Measurements from ENCODE around the gene PRDM9.

PRDM9 gene

GRCh38 chr5:23507278-23507685, at the start of gene PRDM9:
PRDM9 (plus strand) TSS chr5:23507609; CDS start chr5:23509034, 1,425 bp downstream.
- no peak for TF ChIP-seq CTCF (IDR thresholded peaks at IDR 0.05; ENCODE audit: low read depth, low read length, missing control alignments)
- H3K4me3 ChIP-seq (ENCODE audit: low read depth, low read length) = no peak within 1 kb of the TSS
- no peak for DNase-seq (ENCODE audit: low read depth)

GRCh38 chr5:23457780-23458179, 49.6 kb upstream of the PRDM9 start:
- DNase-seq (ENCODE audit: low read depth) = no peak
- TF ChIP-seq CTCF (IDR thresholded peaks at IDR 0.05; ENCODE audit: low read depth, low read length, missing control alignments) = no peak
- no peak overlapping the region for H3K4me3 ChIP-seq (ENCODE audit: low read depth, low read length)

- no peak for TF ChIP-seq CTCF (IDR thresholded peaks at IDR 0.05; ENCODE audit: low read depth, low read length, missing control alignments)
- H3K4me3 ChIP-seq (ENCODE audit: low read depth, low read length) = no peak overlapping the region
- DNase-seq (ENCODE audit: low read depth) = no peak
Observed at GRCh38 chr5:23459214-23459613, 48.2 kb upstream of the PRDM9 start.

GRCh38 chr5:23461576-23461975, 45.8 kb upstream of the PRDM9 start:
- DNase-seq (ENCODE audit: low read depth) = no peak
- no peak overlapping the region for H3K4me3 ChIP-seq (ENCODE audit: low read depth, low read length)
- TF ChIP-seq CTCF (IDR thresholded peaks at IDR 0.05; ENCODE audit: low read depth, low read length, missing control alignments) = no peak

- TF ChIP-seq CTCF (IDR thresholded peaks at IDR 0.05; ENCODE audit: low read depth, low read length, missing control alignments) = no peak
- DNase-seq (ENCODE audit: low read depth) = no peak
- H3K4me3 ChIP-seq (ENCODE audit: low read depth, low read length) = no peak overlapping the region
Observed at GRCh38 chr5:23466401-23466912, 41.0 kb upstream of the PRDM9 start.

GRCh38 chr5:23468658-23469057, 38.8 kb upstream of the PRDM9 start:
- TF ChIP-seq CTCF (IDR thresholded peaks at IDR 0.05; ENCODE audit: low read depth, low read length, missing control alignments) = no peak
- DNase-seq (ENCODE audit: low read depth) = no peak
- H3K4me3 ChIP-seq (ENCODE audit: low read depth, low read length) = no peak overlapping the region

GRCh38 chr5:23473915-23474314, 33.5 kb upstream of the PRDM9 start:
- H3K4me3 ChIP-seq (ENCODE audit: low read depth, low read length) = no peak overlapping the region
- no peak for DNase-seq (ENCODE audit: low read depth)
- no peak for TF ChIP-seq CTCF (IDR thresholded peaks at IDR 0.05; ENCODE audit: low read depth, low read length, missing control alignments)

All from GM12864 (cell line).